PC-9 (cell line): ENCODE measurements around the gene BOC. TPM values are rescaled to one million over a fixed set of nuclear protein-coding genes. Genes with fewer than 3 reads are reported as not detected.

Experiments used
- BruUV-seq: library from RNA; stranded (reverse); fragments of 400-500 nt; replicated peaks from 2 replicates; lab custom pipeline; 2021; lab: Mats Ljungman, UMichigan
- CTCF ChIA-PET: fragments of 300-600 bp; sonication (Branson Sonifier 250); formaldehyde crosslinking; loops from one replicate; lab custom pipeline; 2022; ENCODE audit warnings: antibody characterized with exemption; lab: Charles Lee
- POLR2A ChIA-PET: fragments of 300-600 bp; sonication (Branson Sonifier 250); formaldehyde crosslinking; loops from one replicate; lab custom pipeline; 2022; ENCODE audit warnings: antibody characterized with exemption; ENCODE audit not compliant: unreplicated experiment; lab: Charles Lee
- DNase-seq, 2 experiments: peaks; one replicate each; pipeline versions ENCODE4 v3.0.0 to v3.0.0-alpha.2; 2015 to 2022; ENCODE audit warnings: mixed read lengths in 1 of 2
- H2AFZ ChIP-seq: fragments of 200-600 bp; sonication (generic); 2 replicates; pipeline ENCODE4 v1.8.1; 2017; ENCODE audit warnings: antibody characterized with exemption
- H3F3A ChIP-seq: fragments of 200-600 bp; sonication (generic); 2 replicates; pipeline ENCODE4 v1.8.1; 2017; ENCODE audit warnings: antibody characterized with exemption, mild to moderate bottlenecking, low read depth; ENCODE audit not compliant: insufficient read depth
- H3K27ac ChIP-seq: fragments of 200-600 bp; sonication (generic); 2 replicates; pipeline ENCODE4 v1.6.1; 2016; ENCODE audit warnings: mixed run types
- H3K27me3 ChIP-seq: fragments of 200-600 bp; sonication (generic); 2 replicates; pipeline ENCODE4 v1.6.1; 2016; ENCODE audit warnings: low read depth, mixed run types; ENCODE audit not compliant: insufficient read depth
- H3K36me3 ChIP-seq: fragments of 200-600 bp; sonication (generic); 2 replicates; pipeline ENCODE4 v1.6.1; 2016; ENCODE audit warnings: low read depth, mixed run types
- H3K4me1 ChIP-seq: fragments of 200-600 bp; sonication (generic); replicated peaks from 2 replicates; pipeline ENCODE4 v1.6.1; 2016; ENCODE audit warnings: mixed run types; ENCODE audit not compliant: insufficient read depth
- H3K4me2 ChIP-seq: fragments of 200-600 bp; sonication (generic); 2 replicates; pipeline ENCODE4 v1.6.1; 2017; ENCODE audit warnings: mixed run types
- H3K4me3 ChIP-seq: fragments of 200-600 bp; sonication (generic); 2 replicates; pipeline ENCODE4 v1.6.1; 2016; ENCODE audit warnings: mixed run types
- H3K79me2 ChIP-seq: fragments of 200-600 bp; sonication (generic); 2 replicates; pipeline ENCODE4 v1.6.1; 2017; ENCODE audit warnings: low read depth, mixed run types
- H3K9me2 ChIP-seq: fragments of 200-600 bp; sonication (generic); 2 replicates; pipeline ENCODE4 v1.8.1; 2017; ENCODE audit warnings: mild to moderate bottlenecking; ENCODE audit not compliant: insufficient read depth
- H3K9me3 ChIP-seq: fragments of 200-600 bp; sonication (generic); 2 replicates; pipeline ENCODE4 v1.8.1; 2016; ENCODE audit warnings: low read depth; ENCODE audit not compliant: insufficient read depth
- H4K20me1 ChIP-seq: fragments of 200-600 bp; sonication (generic); 2 replicates; pipeline ENCODE4 v1.8.1; 2017; ENCODE audit not compliant: insufficient read depth
- CTCF ChIP-seq: fragments of 200-600 bp; sonication (generic); conservative IDR thresholded peaks from 2 replicates; pipeline ENCODE4 v1.6.1; 2017; ENCODE audit warnings: mixed run types, antibody characterized with exemption, mild to moderate bottlenecking, moderate library complexity
- EZH2 ChIP-seq: fragments of 200-600 bp; sonication (generic); IDR thresholded peaks from 2 replicates; pipeline ENCODE4 v1.8.0; 2017; ENCODE audit warnings: antibody characterized with exemption, low read depth
- intact Hi-C: fragments of 100-400 bp; cut with micrococcal nuclease; formaldehyde crosslinking; loops from one replicate; pipeline ENCODE4 v1.10.0; 2022; ENCODE audit not compliant: unreplicated experiment
- total RNA-seq: library from RNA; stranded (reverse); gene quantifications from 2 replicates; pipeline ENCODE4 v1.2.3, GENCODE V29; 2021

Gene BOC
- total RNA-seq, 1 experiment from 2014 or later: 3.0 TPM

GRCh38 chr3:113270068-113270467 lies 58.7 kb downstream of the BOC start:
- intact Hi-C loops: no loop called here
- no peaks in the 10 kb centered on the region for H3K27me3 ChIP-seq
- POLR2A ChIA-PET: interaction anchor here (0.7 kb wide), 1 partner anchor 879 kb away, joined by 4 read pairs; no protein-coding TSS in a partner anchor
- CTCF ChIA-PET: no interaction called here
- TF ChIP-seq CTCF (no peak), EZH2 (no peak)
- H2AFZ ChIP-seq: no peak overlapping the region
- H4K20me1 ChIP-seq: no peaks in the 10 kb centered on the region
- H3K4me1 ChIP-seq: no peaks in the 10 kb centered on the region
- H3K9me2 ChIP-seq: no peaks in the 10 kb centered on the region
- no peak overlapping the region for H3K4me2 ChIP-seq
- H3K4me3 ChIP-seq: no peak overlapping the region
- no peaks in the 10 kb centered on the region for H3K79me2 ChIP-seq
- DNase-seq: no peak
- H3K9me3 ChIP-seq: no peaks in the 10 kb centered on the region
- H3F3A ChIP-seq: no peaks in the 10 kb centered on the region
- H3K27ac ChIP-seq: no peak overlapping the region
- BruUV-seq: no TSS peak
- H3K36me3 ChIP-seq: no peaks in the 10 kb centered on the region

GRCh38 chr3:113270786-113271185 lies 59.4 kb downstream of the BOC start:
- intact Hi-C loops: no loop called here
- no peak for DNase-seq
- Histone ChIP-seq H3K4me1 (0 out of 2 replicates have a peak, but pooled peaks cover 6% of the 10 kb centered on the region), H3F3A (no peaks in the 10 kb centered on the region), H3K27ac (no peak overlapping the region), H3K4me2 (no peak overlapping the region), H4K20me1 (no peaks in the 10 kb centered on the region), H3K27me3 (no peaks in the 10 kb centered on the region), H3K4me3 (no peak overlapping the region), H3K36me3 (no peaks in the 10 kb centered on the region), H3K9me2 (no peaks in the 10 kb centered on the region), H2AFZ (no peak overlapping the region), H3K79me2 (no peaks in the 10 kb centered on the region), H3K9me3 (no peaks in the 10 kb centered on the region)
- no TSS peak for BruUV-seq
- no peak for TF ChIP-seq CTCF
- TF ChIP-seq EZH2: no peak
- ChIA-PET POLR2A (no interaction called here), CTCF (no interaction called here)

- H3K9me3 ChIP-seq: no peaks in the 10 kb centered on the region
- intact Hi-C loops: no loop called here
- H3K4me3 ChIP-seq: no peak overlapping the region
- 0 out of 2 replicates have a peak, but pooled peaks cover 8% of the 10 kb centered on the region for H3K4me1 ChIP-seq
- no TSS peak for BruUV-seq
- no peaks in the 10 kb centered on the region for H4K20me1 ChIP-seq
- no peaks in the 10 kb centered on the region for H3K36me3 ChIP-seq
- TF ChIP-seq EZH2 (no peak), CTCF (no peak)
- no peak overlapping the region for H3K27ac ChIP-seq
- H3K27me3 ChIP-seq: no peaks in the 10 kb centered on the region
- no peak overlapping the region for H2AFZ ChIP-seq
- no peak overlapping the region for H3K4me2 ChIP-seq
- DNase-seq: no peak
- CTCF ChIA-PET: no interaction called here
- POLR2A ChIA-PET: no interaction called here
- no peaks in the 10 kb centered on the region for H3K9me2 ChIP-seq
- no peaks in the 10 kb centered on the region for H3F3A ChIP-seq
- no peaks in the 10 kb centered on the region for H3K79me2 ChIP-seq
Measured at GRCh38 chr3:113271189-113271588, 59.8 kb downstream of the BOC start.
